Gastrocnemius medialis (tissue), 4 donors: ENCODE measurements around the gene GGA1. TPM values are rescaled to one million over a fixed set of nuclear protein-coding genes. Genes with fewer than 3 reads are reported as not detected.

Experiments
- ATAC-seq, 2 donors: fragments of 150-250 bp; one replicate each; pipeline ENCODE4 v1.9.1; 2016
- DNase-seq, 2 donors: peaks; one replicate each; pipeline ENCODE4 v3.0.0-alpha.2; 2019
- H3K27ac ChIP-seq, 4 donors: fragments of 200-600 bp; sonication (generic); 1 replicate in 1 of 4; 2 replicates in 3 of 4; pipeline ENCODE4 v1.5.1; 2016 to 2018; ENCODE audit warnings: mild to moderate bottlenecking in 2 of 4, moderate library complexity in 1 of 4
- H3K27me3 ChIP-seq, 3 donors: fragments of 200-600 bp; sonication (generic) in 2 of 3; 1 replicate in 1 of 3; 2 replicates in 2 of 3; pipeline versions ENCODE4 v1.5.1 to v1.6.0; 2016 to 2019; ENCODE audit warnings: mild to moderate bottlenecking in 1 of 3, moderate library complexity in 1 of 3
- H3K36me3 ChIP-seq, 2 donors: fragments of 200-600 bp; sonication (generic) in 1 of 2; one replicate each; pipeline ENCODE4 v1.5.1; 2017 to 2018
- H3K4me1 ChIP-seq, 2 donors: fragments of 200-600 bp; sonication (generic) in 1 of 2; one replicate each; pipeline ENCODE4 v1.5.1; 2016 to 2017; ENCODE audit warnings: mild to moderate bottlenecking in 2 of 2
- H3K4me3 ChIP-seq, 4 donors: fragments of 200-600 bp; sonication (generic) in 3 of 4; 1 replicate in 1 of 4; 2 replicates in 3 of 4; pipeline ENCODE4 v1.5.1; 2016 to 2019; ENCODE audit warnings: mild to moderate bottlenecking in 2 of 4
- H3K9me3 ChIP-seq, 3 donors: fragments of 200-600 bp; sonication (generic) in 2 of 3; 1 replicate in 1 of 3; 2 replicates in 2 of 3; pipeline ENCODE4 v1.5.1; 2016 to 2019
- CTCF ChIP-seq, 5 experiments: fragments of 450-650 bp in 3 of 5; fragments of 200-600 bp in 2 of 5; sonication (generic) in 2 of 5; IDR thresholded peaks in 4 of 5; conservative IDR thresholded peaks in 1 of 5; 1 replicate in 4 of 5; 2 replicates in 1 of 5; pipeline ENCODE4 v1.5.1; 2016 to 2019; ENCODE audit warnings: antibody characterized with exemption in 5 of 5, mild to moderate bottlenecking in 3 of 5, moderate library complexity in 3 of 5
- POLR2A ChIP-seq, 2 donors: fragments of 450-650 bp; IDR thresholded peaks; one replicate each; pipeline ENCODE4 v1.6.1; 2017; ENCODE audit warnings: antibody characterized with exemption in 2 of 2, mild to moderate bottlenecking in 2 of 2, moderate library complexity in 2 of 2
- in situ Hi-C, 4 donors: fragments of 200-750 bp; cut with MboI; loops; one replicate each; pipeline versions ENCODE4 v1.15.0 to v1.8.0; 2017; ENCODE audit warnings: low sequenced_read_pairs in 4 of 4
- intact Hi-C: fragments of 100-400 bp; cut with DNase I; formaldehyde crosslinking; loops from one replicate; pipeline ENCODE4 v1.15.1; 2023; ENCODE audit warnings: low total_unique reads
- total RNA-seq, 4 donors: library from RNA; depleted of rRNA; stranded (reverse); fragments of >200 nt; gene quantifications; one replicate each; pipeline versions ENCODE4 v1.1.0 to v1.2.3, GENCODE V29; 2016

The GGA1 gene
- total RNA-seq, 4 donors from 2014 or later, result 39.0 to 48.8 (median 45.0) TPM

GRCh38 chr22:37680191-37680851, 71.7 kb downstream of the GGA1 start:
- H3K27me3 ChIP-seq, result no peaks in the 10 kb centered on the region
- no peak for TF ChIP-seq CTCF (IDR thresholded peaks at IDR 0.05 in 4 of 5, conservative IDR thresholded peaks at IDR 0.05 in 1 of 5)
- TF ChIP-seq POLR2A (IDR thresholded peaks at IDR 0.05), result no peak
- in situ Hi-C loops, result loop anchor here in 3 of 4 donors (5.0 to 10.0 kb wide), 2 partner anchors 33 to 56 kb away; no protein-coding TSS in a partner anchor
- no peaks in the 10 kb centered on the region for H3K9me3 ChIP-seq
- H3K36me3 ChIP-seq, result peaks cover 0 to 27% of the 10 kb centered on the region in 2 donors
- H3K4me1 ChIP-seq, result peaks cover 28 to 29% of the 10 kb centered on the region in 2 donors
- no peak overlapping the region for H3K4me3 ChIP-seq
- intact Hi-C loops, result no loop called here
- ATAC-seq (no peak), DNase-seq (no peak)
- H3K27ac ChIP-seq, result peak overlapping the region in 2 of 4 donors; percentile 13 to 20

- in situ Hi-C loops (loop anchor here in 3 of 4 donors (5.0 to 10.0 kb wide), 2 partner anchors 34 to 56 kb away; no protein-coding TSS in a partner anchor), intact Hi-C loops (loop anchor here (1.0 kb wide), 1 partner anchor 38 kb away; no protein-coding TSS in a partner anchor)
- DNase-seq, result no peak
- Histone ChIP-seq H3K36me3 (peaks cover 0 to 27% of the 10 kb centered on the region in 2 donors), H3K27me3 (no peaks in the 10 kb centered on the region), H3K9me3 (no peaks in the 10 kb centered on the region), H3K27ac (peak overlapping the region in 2 of 4 donors; percentile 13 to 20), H3K4me1 (peaks cover 22 to 26% of the 10 kb centered on the region in 2 donors), H3K4me3 (no peak overlapping the region)
- no peak for TF ChIP-seq CTCF (IDR thresholded peaks at IDR 0.05 in 4 of 5, conservative IDR thresholded peaks at IDR 0.05 in 1 of 5)
- TF ChIP-seq POLR2A (IDR thresholded peaks at IDR 0.05), result no peak
- ATAC-seq, result no peak
Observed at GRCh38 chr22:37681001-37681424, 72.4 kb downstream of the GGA1 start.

GRCh38 chr22:37681556-37682049, 73.0 kb downstream of the GGA1 start:
- TF ChIP-seq CTCF (IDR thresholded peaks at IDR 0.05 in 4 of 5, conservative IDR thresholded peaks at IDR 0.05 in 1 of 5) (peak; percentile 84 to 93 (median 91)), POLR2A (IDR thresholded peaks at IDR 0.05) (no peak)
- H3K27ac ChIP-seq, result peak overlapping the region in 1 of 4 donors; percentile 20
- no peaks in the 10 kb centered on the region for H3K9me3 ChIP-seq
- peak; percentile 44 to 53 for ATAC-seq
- H3K36me3 ChIP-seq, result peaks cover 0 to 27% of the 10 kb centered on the region in 2 donors
- H3K27me3 ChIP-seq, result no peaks in the 10 kb centered on the region
- H3K4me1 ChIP-seq, result peaks cover 16 to 24% of the 10 kb centered on the region in 2 donors
- in situ Hi-C loops (loop anchor here in 3 of 4 donors (5.0 to 10.0 kb wide), 2 partner anchors 34 to 57 kb away; no protein-coding TSS in a partner anchor), intact Hi-C loops (loop anchor here (1.0 kb wide), 1 partner anchor 38 kb away; no protein-coding TSS in a partner anchor)
- DNase-seq, result peak; percentile 43 to 69
- no peak overlapping the region for H3K4me3 ChIP-seq

Other genes with a start within 250 kb of the GGA1 start
- gene ELFN2, start 181.4 kb upstream of the GGA1 start, total RNA-seq, result under 1 TPM in 2 of 4 donors, not detected in 2; 0.02 to 0.03 TPM
- gene MFNG, start 122.5 kb upstream of the GGA1 start, total RNA-seq, result 1 to 10 TPM; 2.4 to 7.0 (median 5.2) TPM
- 1 to 10 TPM; 2.6 to 5.7 (median 4.4) TPM for gene CARD10, start 89.4 kb upstream of the GGA1 start, total RNA-seq
- 1 to 10 TPM; 5.6 to 8.8 (median 6.8) TPM for gene CDC42EP1, start 48.4 kb upstream of the GGA1 start, total RNA-seq
- not detected for gene LGALS2, start 28.7 kb upstream of the GGA1 start, total RNA-seq
- gene SH3BP1, start 30.8 kb downstream of the GGA1 start, total RNA-seq, result 1 to 10 TPM in 3 of 4 donors, not detected in 1; 1.1 to 1.8 (median 1.6) TPM
- 10 to 100 TPM; 10.3 to 28.7 (median 16.6) TPM for gene PDXP, start 49.9 kb downstream of the GGA1 start, total RNA-seq
- 1,000 to 10,000 TPM in 3 of 4 donors, 100 to 1,000 TPM in 1; 561 to 1,888 (median 1,101) TPM for gene LGALS1, start 66.8 kb downstream of the GGA1 start, total RNA-seq
- gene NOL12, start 77.5 kb downstream of the GGA1 start, total RNA-seq, result 10 to 100 TPM; 10.0 to 21.7 (median 16.6) TPM
- 10 to 100 TPM; 21.7 to 38.2 (median 30.3) TPM for gene TRIOBP, start 88.2 kb downstream of the GGA1 start, total RNA-seq
- 10 to 100 TPM in 3 of 4 donors, 1 to 10 TPM in 1; 10.0 to 21.5 (median 15.1) TPM for gene GCAT, start 199.1 kb downstream of the GGA1 start, total RNA-seq
- gene GALR3, start 214.5 kb downstream of the GGA1 start, total RNA-seq, result not detected
- 10 to 100 TPM; 20.8 to 43.9 (median 27.3) TPM for gene ANKRD54, start 235.5 kb downstream of the GGA1 start, total RNA-seq
- gene EIF3L, start 240.6 kb downstream of the GGA1 start, total RNA-seq, result 100 to 1,000 TPM; 291 to 406 (median 343) TPM